Peyer's patch (tissue), 4 donors: ENCODE results near the gene SLC39A5. TPM values are rescaled to one million over a fixed set of nuclear protein-coding genes. Genes with fewer than 3 reads are reported as not detected.
"Not testable (repeated sequence)": the region's sequence is repeated elsewhere in the genome, so short reads cannot be mapped to it uniquely, and the experiment has no call there.

Experiments used
- DNase-seq, 3 donors: peaks; one replicate each; pipeline ENCODE4 v3.0.0-alpha.2; 2017 to 2019
- H3K27ac ChIP-seq, 4 donors: fragments of 200-600 bp; sonication (generic); one replicate each; pipeline ENCODE4 v1.5.1; 2016 to 2019
- H3K27me3 ChIP-seq, 2 donors: fragments of 200-600 bp; sonication (generic); one replicate each; pipeline ENCODE4 v1.5.1; 2019
- H3K36me3 ChIP-seq, 3 donors: fragments of 200-600 bp; sonication (generic); one replicate each; pipeline ENCODE4 v1.5.1; 2016 to 2019
- H3K4me1 ChIP-seq, 4 donors: fragments of 200-600 bp; sonication (generic); one replicate each; pipeline ENCODE4 v1.5.1; 2016 to 2019
- H3K4me3 ChIP-seq, 4 donors: fragments of 200-600 bp; sonication (generic); 1 replicate in 3 of 4; 2 replicates in 1 of 4; pipeline ENCODE4 v1.5.1; 2016 to 2019; ENCODE audit warnings: mild to moderate bottlenecking in 1 of 4
- H3K9me3 ChIP-seq, 4 donors: fragments of 200-600 bp; sonication (generic); one replicate each; pipeline ENCODE4 v1.5.1; 2016 to 2019; ENCODE audit warnings: mild to moderate bottlenecking in 1 of 4
- CTCF ChIP-seq, 6 experiments: fragments of 450-650 bp in 4 of 6; fragments of 200-600 bp in 2 of 6; sonication (generic) in 1 of 6; IDR thresholded peaks; one replicate each; pipeline ENCODE4 v1.5.1; 2017 to 2019; ENCODE audit warnings: antibody characterized with exemption in 6 of 6, mild to moderate bottlenecking in 3 of 6, moderate library complexity in 1 of 6
- POLR2A ChIP-seq, 2 donors: fragments of 450-650 bp; IDR thresholded peaks; one replicate each; pipeline ENCODE4 v1.5.1; 2017; ENCODE audit warnings: antibody characterized with exemption in 2 of 2, mild to moderate bottlenecking in 2 of 2, moderate library complexity in 2 of 2
- total RNA-seq, 4 donors: library from RNA; depleted of rRNA; stranded (reverse); fragments of >200 nt; gene quantifications; one replicate each; pipeline ENCODE4 v1.1.0, GENCODE V29; 2016

Gene SLC39A5
- total RNA-seq, 4 donors from 2014 or later, result 96.6 to 950 (median 626) TPM

- no peak for DNase-seq
- TF ChIP-seq CTCF (IDR thresholded peaks at IDR 0.05) (no peak), POLR2A (IDR thresholded peaks at IDR 0.05) (no peak)
- Histone ChIP-seq H3K27ac (no peak overlapping the region), H3K36me3 (peaks cover 0 to 5% (median 0%) of the 10 kb centered on the region in 3 donors), H3K4me1 (peaks cover 0 to 22% (median 3%) of the 10 kb centered on the region in 4 donors), H3K27me3 (no peaks in the 10 kb centered on the region), H3K4me3 (no peak overlapping the region), H3K9me3 (no peaks in the 10 kb centered on the region)
Measured at GRCh38 chr12:56260380-56260779, 30.5 kb downstream of the SLC39A5 start.

GRCh38 chr12:56260921-56261320, 31.1 kb downstream of the SLC39A5 start:
- no peaks in the 10 kb centered on the region for H3K9me3 ChIP-seq
- no peaks in the 10 kb centered on the region for H3K27me3 ChIP-seq
- no peak overlapping the region for H3K27ac ChIP-seq
- TF ChIP-seq CTCF (IDR thresholded peaks at IDR 0.05) (no peak), POLR2A (IDR thresholded peaks at IDR 0.05) (no peak)
- H3K4me3 ChIP-seq, result no peak overlapping the region
- no peaks in the 10 kb centered on the region for H3K36me3 ChIP-seq
- H3K4me1 ChIP-seq, result peaks cover 0 to 24% (median 3%) of the 10 kb centered on the region in 4 donors
- DNase-seq, result no peak

GRCh38 chr12:56261503-56262232, 31.8 kb downstream of the SLC39A5 start:
- Histone ChIP-seq H3K27ac (peak overlapping the region in 1 of 4 donors; percentile 72), H3K27me3 (no peaks in the 10 kb centered on the region), H3K4me1 (peaks cover 0 to 23% (median 6%) of the 10 kb centered on the region in 4 donors), H3K36me3 (no peaks in the 10 kb centered on the region), H3K4me3 (no peak overlapping the region), H3K9me3 (no peaks in the 10 kb centered on the region)
- DNase-seq, result peak in 1 of 3 donors; percentile 82
- TF ChIP-seq POLR2A (IDR thresholded peaks at IDR 0.05) (no peak), CTCF (IDR thresholded peaks at IDR 0.05) (no peak)

GRCh38 chr12:56262955-56263354, 33.1 kb downstream of the SLC39A5 start:
- H3K27ac ChIP-seq, H3K4me3 ChIP-seq, H3K9me3 ChIP-seq, DNase-seq, H3K36me3 ChIP-seq, H3K27me3 ChIP-seq: not testable (repeated sequence)
- peaks cover 0 to 14% (median 3%) of the 10 kb centered on the region in 4 donors for H3K4me1 ChIP-seq
- TF ChIP-seq CTCF (IDR thresholded peaks at IDR 0.05), result peak in 1 of 6 experiments; percentile 10

GRCh38 chr12:56266068-56266692, 36.3 kb downstream of the SLC39A5 start:
- not testable (repeated sequence) for H3K9me3 ChIP-seq, H3K4me1 ChIP-seq, DNase-seq, H3K27me3 ChIP-seq
- Histone ChIP-seq H3K36me3 (peaks cover 0 to 11% (median 0%) of the 10 kb centered on the region in 3 donors), H3K4me3 (peak overlapping the region; percentile 79 to 93 (median 82)), H3K27ac (peak overlapping the region; percentile 94 to 96 (median 96))
